ENCODE results near the gene SORCS2. TPM values are rescaled to one million over a fixed set of nuclear protein-coding genes. Genes with fewer than 3 reads are reported as not detected.

The SORCS2 gene
- total RNA-seq, 4 donors from 2014 or later = 0.48 to 1.8 (median 0.68) TPM; not detected in 1

DNA sequence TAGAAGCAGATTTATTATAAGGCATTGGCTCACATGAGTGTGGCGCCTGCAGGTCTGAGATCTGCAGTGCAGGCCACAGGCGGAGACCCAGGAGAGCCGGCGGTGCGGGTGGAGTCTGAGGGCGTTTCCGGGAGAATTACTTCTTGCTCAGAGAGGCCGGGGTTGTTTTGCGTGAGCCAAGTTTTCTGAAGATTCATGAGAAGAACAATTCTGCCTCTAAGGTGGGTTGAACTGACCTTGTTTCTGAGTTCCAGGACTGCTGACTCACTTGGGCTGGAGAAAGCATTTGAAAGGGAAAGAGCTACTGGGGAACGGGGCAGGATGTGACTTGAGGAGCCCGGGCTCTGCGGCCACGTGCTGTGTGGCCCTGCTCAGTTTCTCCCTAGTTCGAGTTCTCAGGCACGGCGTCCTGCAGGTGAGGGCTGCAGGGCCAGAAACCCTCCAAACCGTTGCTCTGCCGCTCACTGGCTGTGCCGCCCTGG is 36.7 kb upstream of the SORCS2 start:
- Histone ChIP-seq H3K4me1 (peaks cover 0 to 27% (median 9%) of the 10 kb centered on the region in 4 donors), H3K9me3 (no peaks in the 10 kb centered on the region), H3K36me3 (no peaks in the 10 kb centered on the region), H3K4me3 (no peak overlapping the region), H3K27me3 (no peaks in the 10 kb centered on the region), H3K27ac (peak overlapping the region in 2 of 4 donors; percentile 3 to 27)
- no peak for TF ChIP-seq POLR2A (IDR thresholded peaks at IDR 0.05)
- no peak for TF ChIP-seq EP300 (IDR thresholded peaks at IDR 0.05; ENCODE audit: low read depth)
- TF ChIP-seq CTCF (IDR thresholded peaks at IDR 0.05) = no peak
- TF ChIP-seq POLR2AphosphoS5 (IDR thresholded peaks at IDR 0.05) = no peak
- intact Hi-C loops (cut with DNase I; ENCODE audit: low total_unique reads) = no loop called here
- in situ Hi-C loops (cut with MboI; ENCODE audit: low pct_ligation_motif_present in 1 of 4, low pct_unique_long_range_greater_than_20kb in 1 of 4, low sequenced_read_pairs in 3 of 4) = no loop called here
- WGBS, 2 donors (ENCODE audit: low coverage in 1 of 2) = 51% methylated on average over 19 of the region's 19 CpGs; no CpG with 5 or more reads in 1 of the 2 donors
- DNase-seq = peak; percentile 53

GRCh38 chr4:7156328-7156727 is 36.0 kb upstream of the SORCS2 start:
- Histone ChIP-seq H3K4me1 (peaks cover 0 to 27% (median 9%) of the 10 kb centered on the region in 4 donors), H3K4me3 (no peak overlapping the region), H3K36me3 (no peaks in the 10 kb centered on the region), H3K27me3 (no peaks in the 10 kb centered on the region), H3K9me3 (no peaks in the 10 kb centered on the region), H3K27ac (peak overlapping the region in 1 of 4 donors; percentile 27)
- intact Hi-C loops (cut with DNase I; ENCODE audit: low total_unique reads) = no loop called here
- in situ Hi-C loops (cut with MboI; ENCODE audit: low pct_ligation_motif_present in 1 of 4, low pct_unique_long_range_greater_than_20kb in 1 of 4, low sequenced_read_pairs in 3 of 4) = no loop called here
- 23 to 50% methylated on average over 2 to 12 of the region's 12 CpGs for whole genome bisulfite sequencing, 2 donors (ENCODE audit: low coverage in 1 of 2)
- TF ChIP-seq EP300 (IDR thresholded peaks at IDR 0.05; ENCODE audit: low read depth) = no peak
- TF ChIP-seq POLR2AphosphoS5 (IDR thresholded peaks at IDR 0.05) = no peak
- no peak for TF ChIP-seq POLR2A (IDR thresholded peaks at IDR 0.05)
- no peak for TF ChIP-seq CTCF (IDR thresholded peaks at IDR 0.05)
- no peak for DNase-seq

DNA sequence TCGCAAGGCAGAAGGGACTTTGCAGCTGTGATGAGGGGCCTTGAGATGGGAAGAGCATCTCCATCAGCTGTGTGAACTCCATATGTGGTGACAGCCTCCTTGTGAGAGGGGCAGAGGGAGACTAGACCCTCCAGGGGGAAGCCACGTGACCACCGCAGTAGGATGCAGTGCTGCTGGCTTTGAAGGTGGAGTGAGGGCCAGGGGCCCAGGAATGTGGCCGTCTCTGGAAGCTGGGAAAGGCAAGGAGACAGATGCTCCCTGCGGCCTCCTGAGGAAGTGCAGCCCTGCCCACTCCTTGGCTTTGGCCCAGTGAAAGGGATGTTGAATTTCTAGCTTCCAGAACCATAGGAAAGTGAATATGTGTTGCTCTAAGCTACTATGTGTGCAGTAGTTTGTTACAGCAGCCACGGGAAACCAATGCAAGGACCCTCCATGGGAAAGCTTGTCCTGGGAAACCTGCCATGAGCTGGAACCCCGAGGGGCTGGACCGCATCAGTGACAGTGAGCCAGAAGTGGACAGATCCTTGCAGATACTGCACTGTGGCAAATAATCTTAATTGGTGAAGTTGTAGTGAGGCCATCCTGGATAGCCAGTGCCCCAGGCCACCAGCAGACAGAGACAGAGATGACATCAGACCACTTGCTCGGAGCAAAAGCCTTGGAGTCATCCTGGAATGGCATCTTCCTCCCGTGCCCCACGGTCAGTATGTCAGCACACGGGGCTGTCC is 35.4 kb upstream of the SORCS2 start:
- no peak for DNase-seq
- 65% methylated on average over 12 of the region's 12 CpGs; no CpG with 5 or more reads in 1 of the 2 donors for WGBS, 2 donors (ENCODE audit: low coverage in 1 of 2)
- intact Hi-C loops (cut with DNase I; ENCODE audit: low total_unique reads) = no loop called here
- peak overlapping the region in 1 of 4 donors; percentile 27 for H3K27ac ChIP-seq
- no peaks in the 10 kb centered on the region for H3K9me3 ChIP-seq
- no peak overlapping the region for H3K4me3 ChIP-seq
- peaks cover 0 to 27% (median 9%) of the 10 kb centered on the region in 4 donors for H3K4me1 ChIP-seq
- in situ Hi-C loops (cut with MboI; ENCODE audit: low pct_ligation_motif_present in 1 of 4, low pct_unique_long_range_greater_than_20kb in 1 of 4, low sequenced_read_pairs in 3 of 4) = no loop called here
- TF ChIP-seq POLR2AphosphoS5 (IDR thresholded peaks at IDR 0.05) (no peak), CTCF (IDR thresholded peaks at IDR 0.05) (peak; percentile 9 to 46 (median 37))
- H3K36me3 ChIP-seq = no peaks in the 10 kb centered on the region
- H3K27me3 ChIP-seq = no peaks in the 10 kb centered on the region

- no peak for DNase-seq
- no peaks in the 10 kb centered on the region for H3K9me3 ChIP-seq
- H3K27ac ChIP-seq = no peak overlapping the region
- TF ChIP-seq CTCF (IDR thresholded peaks at IDR 0.05) (no peak), EP300 (IDR thresholded peaks at IDR 0.05; ENCODE audit: low read depth) (no peak), POLR2AphosphoS5 (IDR thresholded peaks at IDR 0.05) (no peak), POLR2A (IDR thresholded peaks at IDR 0.05) (no peak)
- intact Hi-C loops (cut with DNase I; ENCODE audit: low total_unique reads) = no loop called here
- WGBS, 2 donors (ENCODE audit: low coverage in 1 of 2) = 86 to 93% methylated on average over 3 to 8 of the region's 8 CpGs
- H3K36me3 ChIP-seq = no peaks in the 10 kb centered on the region
- peaks cover 0 to 27% (median 9%) of the 10 kb centered on the region in 4 donors for H3K4me1 ChIP-seq
- in situ Hi-C loops (cut with MboI; ENCODE audit: low pct_ligation_motif_present in 1 of 4, low pct_unique_long_range_greater_than_20kb in 1 of 4, low sequenced_read_pairs in 3 of 4) = no loop called here
- no peak overlapping the region for H3K4me3 ChIP-seq
- no peaks in the 10 kb centered on the region for H3K27me3 ChIP-seq
Observed at GRCh38 chr4:7157666-7158065, 34.7 kb upstream of the SORCS2 start.
